ENCODE results near the gene GPR171.

DNA sequence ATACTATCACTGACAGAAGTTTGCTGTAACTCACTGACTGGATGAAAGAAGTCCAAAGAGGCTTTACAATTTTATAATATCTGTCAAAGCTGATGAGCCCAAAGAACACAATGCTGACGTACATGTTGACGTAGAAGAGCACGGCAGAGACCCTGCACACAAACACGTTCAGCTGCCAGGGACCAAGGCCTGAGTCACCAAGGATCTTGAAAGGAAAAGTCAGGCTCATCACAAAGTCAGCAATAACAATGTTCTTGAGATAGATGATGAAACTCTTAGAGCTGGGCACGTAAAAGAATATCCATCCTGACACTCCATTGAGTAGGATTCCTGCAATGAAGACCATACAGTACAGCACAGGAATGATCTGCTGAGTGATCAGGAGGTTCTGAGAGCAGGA lies 10.9 kb upstream of the GPR171 start:
- no peak for TF ChIP-seq JUN (CRISPR knock-in tag; IDR thresholded peaks at IDR 0.05)
- no peak for TF ChIP-seq CTCF (IDR thresholded peaks at IDR 0.05)
- no peak for TF ChIP-seq ZNF138 (CRISPR knock-in tag; conservative IDR thresholded peaks at IDR 0.05)
- TF ChIP-seq NR2C2 (CRISPR knock-in tag; IDR thresholded peaks at IDR 0.05) = no peak
- no peak for TF ChIP-seq TP53 (CRISPR knock-in tag; IDR thresholded peaks at IDR 0.05)
- no peak for TF ChIP-seq ATF2 (CRISPR knock-in tag; IDR thresholded peaks at IDR 0.05; ENCODE audit: borderline replicate concordance, low read depth)
- TF ChIP-seq USF2 (CRISPR knock-in tag; IDR thresholded peaks at IDR 0.05) = no peak
- TF ChIP-seq IRF2 (CRISPR knock-in tag; IDR thresholded peaks at IDR 0.05; ENCODE audit: borderline replicate concordance, low read depth) = no peak
